GM12891 (cell line): ENCODE data around the gene MEAF6.

Source experiments
- PAX5 ChIP-seq: IDR thresholded peaks from 2 replicates; pipeline ENCODE4 v1.6.1; 2011; ENCODE audit warnings: low read length, moderate library complexity, mild to moderate bottlenecking; ENCODE audit not compliant: insufficient read depth, severe bottlenecking
- POLR2A ChIP-seq: IDR thresholded peaks from 2 replicates; pipeline ENCODE4 v1.6.1; 2011; ENCODE audit warnings: low read depth, low read length, control low read depth
- POLR2AphosphoS5 ChIP-seq: IDR thresholded peaks from 2 replicates; pipeline ENCODE4 v1.6.1; 2011; ENCODE audit warnings: low read depth, low read length, control low read depth
- POU2F2 ChIP-seq: IDR thresholded peaks from 2 replicates; pipeline ENCODE4 v1.6.1; 2011; ENCODE audit warnings: low read depth, mild to moderate bottlenecking, control low read depth, low read length, moderate library complexity
- SPI1 ChIP-seq: IDR thresholded peaks from 2 replicates; pipeline ENCODE4 v1.6.1; 2011; ENCODE audit warnings: low read depth, low read length, control low read depth
- TAF1 ChIP-seq: IDR thresholded peaks from 2 replicates; pipeline ENCODE4 v1.6.1; 2011; ENCODE audit warnings: low read depth, low read length, control low read depth

GRCh38 chr1:37452416-37452815 lies 62.1 kb downstream of the MEAF6 start:
- no peak for TF ChIP-seq POLR2A
- no peak for TF ChIP-seq TAF1
- no peak for TF ChIP-seq POLR2AphosphoS5
- TF ChIP-seq PAX5: no peak
- no peak for TF ChIP-seq SPI1
- no peak for TF ChIP-seq POU2F2
